GM18861 (cell line): ENCODE data around the gene SPSB3.

Experiments
- ATAC-seq: cut with Tn5 transposase; IDR thresholded peaks from one replicate; pipeline ENCODE4 v1.9.1; 2021; ENCODE audit not compliant: unreplicated experiment

The SPSB3 gene

GRCh38 chr16:1790261-1790610, 7.9 kb upstream of the SPSB3 start:
- ATAC-seq, result no peak

GRCh38 chr16:1789643-1790045, 7.3 kb upstream of the SPSB3 start:
- ATAC-seq, result no peak

GRCh38 chr16:1788708-1789100, 6.3 kb upstream of the SPSB3 start:
- no peak for ATAC-seq

GRCh38 chr16:1788095-1788707, 5.8 kb upstream of the SPSB3 start:
- no peak for ATAC-seq

- no peak for ATAC-seq
Observed at GRCh38 chr16:1787322-1788094, 5.1 kb upstream of the SPSB3 start.

GRCh38 chr16:1787056-1787321, 4.6 kb upstream of the SPSB3 start:
- ATAC-seq, result no peak

- ATAC-seq, result no peak
Observed at GRCh38 chr16:1786242-1787055, 4.1 kb upstream of the SPSB3 start.

- ATAC-seq, result no peak
Observed at GRCh38 chr16:1785846-1786170, 3.4 kb upstream of the SPSB3 start.

- no peak for ATAC-seq
Observed at GRCh38 chr16:1784977-1785845, 2.8 kb upstream of the SPSB3 start.

- ATAC-seq, result no peak
Observed at GRCh38 chr16:1781758-1782407, 488 bp downstream of the SPSB3 start.

- ATAC-seq, result no peak
Observed at GRCh38 chr16:1781254-1781653, 1.1 kb downstream of the SPSB3 start.

GRCh38 chr16:1780677-1781072, 1.7 kb downstream of the SPSB3 start:
- ATAC-seq, result no peak

GRCh38 chr16:1779741-1780676, 2.4 kb downstream of the SPSB3 start:
- ATAC-seq, result no peak

GRCh38 chr16:1779234-1779701, 3.1 kb downstream of the SPSB3 start:
- no peak for ATAC-seq

GRCh38 chr16:1778200-1779179, 3.9 kb downstream of the SPSB3 start:
- ATAC-seq, result no peak

- no peak for ATAC-seq
Observed at GRCh38 chr16:1777375-1778199, 4.8 kb downstream of the SPSB3 start.

GRCh38 chr16:1776991-1777374, 5.4 kb downstream of the SPSB3 start:
- no peak for ATAC-seq

- ATAC-seq, result no peak
Observed at GRCh38 chr16:1776672-1776955, 5.8 kb downstream of the SPSB3 start.
